PC-3 (cell line): ENCODE measurements around the gene SLC17A7. TPM values are rescaled to one million over a fixed set of nuclear protein-coding genes. Genes with fewer than 3 reads are reported as not detected.

Experiments
- ATAC-seq: fragments of 200-7000 bp; cut with Tn5 transposase; 2 replicates; pipeline ENCODE4 v1.9.1; 2020; ENCODE audit warnings: mild to moderate bottlenecking, moderate library complexity
- BruUV-seq: library from RNA; stranded (reverse); fragments of 400-500 nt; replicated peaks from 2 replicates; lab custom pipeline; 2021; lab: Mats Ljungman, UMichigan
- CTCF ChIA-PET: fragments of 300-600 bp; sonication (Branson Sonifier 250); formaldehyde crosslinking; loops from one replicate; lab custom pipeline; 2022; ENCODE audit warnings: antibody characterized with exemption; lab: Charles Lee
- POLR2A ChIA-PET: fragments of 300-600 bp; sonication (Branson Sonifier 250); formaldehyde crosslinking; loops from one replicate; lab custom pipeline; 2022; ENCODE audit warnings: antibody characterized with exemption; ENCODE audit not compliant: unreplicated experiment; lab: Charles Lee
- DNase-seq: peaks from one replicate; pipeline ENCODE4 v3.0.0-alpha.2; 2015
- H2AFZ ChIP-seq: fragments of 300-600 bp; sonication (generic); 2 replicates; pipeline ENCODE4 v1.6.0; 2016; ENCODE audit warnings: antibody characterized with exemption, low read length
- H3F3A ChIP-seq: fragments of 300-600 bp; sonication (generic); one replicate; pipeline ENCODE4 v1.6.0; 2017; ENCODE audit warnings: antibody characterized with exemption, low read length, control low read depth, mild to moderate bottlenecking; ENCODE audit not compliant: unreplicated experiment
- H3K27ac ChIP-seq: fragments of 300-600 bp; sonication (generic); 2 replicates; pipeline ENCODE4 v1.5.1; 2016; ENCODE audit warnings: mild to moderate bottlenecking, low read length
- H3K27me3 ChIP-seq: fragments of 300-600 bp; sonication (generic); 2 replicates; pipeline ENCODE4 v1.6.1; 2016; ENCODE audit warnings: low read length, mixed read lengths
- H3K36me3 ChIP-seq: fragments of 300-600 bp; sonication (generic); 2 replicates; pipeline ENCODE4 v1.6.1; 2016; ENCODE audit warnings: low read depth, mixed run types, low read length, mixed read lengths
- H3K4me1 ChIP-seq: fragments of 300-600 bp; sonication (generic); 2 replicates; pipeline ENCODE4 v1.5.1; 2016; ENCODE audit warnings: low read length; ENCODE audit not compliant: insufficient read depth
- H3K4me2 ChIP-seq: fragments of 300-600 bp; sonication (generic); 2 replicates; pipeline ENCODE4 v1.6.0; 2016; ENCODE audit warnings: low read length
- H3K4me3 ChIP-seq: fragments of 300-600 bp; sonication (generic); 2 replicates; pipeline ENCODE4 v1.5.1; 2016; ENCODE audit warnings: mild to moderate bottlenecking, low read length, mixed read lengths
- H3K79me2 ChIP-seq: fragments of 300-600 bp; sonication (generic); 2 replicates; pipeline ENCODE4 v1.6.1; 2017; ENCODE audit warnings: low read length, mixed read lengths
- H3K9ac ChIP-seq: fragments of 300-600 bp; sonication (generic); 2 replicates; pipeline ENCODE4 v1.6.0; 2016; ENCODE audit warnings: mild to moderate bottlenecking, low read length
- H3K9me2 ChIP-seq: fragments of 300-600 bp; sonication (generic); replicated peaks from 2 replicates; pipeline ENCODE4 v1.6.1; 2016; ENCODE audit warnings: mixed run types, low read length, mixed read lengths
- H3K9me3 ChIP-seq: fragments of 300-600 bp; sonication (generic); 2 replicates; pipeline ENCODE4 v1.6.1; 2016; ENCODE audit warnings: low read length, mixed read lengths
- H4K20me1 ChIP-seq: fragments of 300-600 bp; sonication (generic); 2 replicates; pipeline ENCODE4 v1.6.1; 2016; ENCODE audit warnings: low read length, mixed read lengths
- EZH2 ChIP-seq: fragments of 300-600 bp; sonication (generic); IDR thresholded peaks from one replicate; pipeline ENCODE4 v1.6.1; 2017; ENCODE audit warnings: antibody characterized with exemption, mild to moderate bottlenecking, low read length; ENCODE audit not compliant: unreplicated experiment
- EZH2phosphoT487 ChIP-seq: fragments of 300-600 bp; sonication (generic); IDR thresholded peaks from 2 replicates; pipeline ENCODE4 v1.6.1; 2018; ENCODE audit warnings: mild to moderate bottlenecking, antibody characterized with exemption, low read length, borderline replicate concordance
- intact Hi-C: fragments of 100-400 bp; cut with micrococcal nuclease; formaldehyde crosslinking; loops from 2 replicates; pipeline ENCODE4 v1.9.0; 2023
- total RNA-seq: library from RNA; depleted of rRNA; stranded (reverse); fragments of >200 nt; gene quantifications from 2 replicates; pipeline ENCODE4 v1.2.3, GENCODE V29; 2014
- TF ChIP-seq, protein P1 (sequence below): fragments of 300-600 bp; sonication (generic); conservative IDR thresholded peaks from 2 replicates; pipeline ENCODE4 v1.5.1; 2017; ENCODE audit warnings: antibody characterized with exemption, low read depth, mild to moderate bottlenecking, low read length

SLC17A7 gene
- total RNA-seq, 1 experiment from 2014 or later, result 0.11 TPM

DNA sequence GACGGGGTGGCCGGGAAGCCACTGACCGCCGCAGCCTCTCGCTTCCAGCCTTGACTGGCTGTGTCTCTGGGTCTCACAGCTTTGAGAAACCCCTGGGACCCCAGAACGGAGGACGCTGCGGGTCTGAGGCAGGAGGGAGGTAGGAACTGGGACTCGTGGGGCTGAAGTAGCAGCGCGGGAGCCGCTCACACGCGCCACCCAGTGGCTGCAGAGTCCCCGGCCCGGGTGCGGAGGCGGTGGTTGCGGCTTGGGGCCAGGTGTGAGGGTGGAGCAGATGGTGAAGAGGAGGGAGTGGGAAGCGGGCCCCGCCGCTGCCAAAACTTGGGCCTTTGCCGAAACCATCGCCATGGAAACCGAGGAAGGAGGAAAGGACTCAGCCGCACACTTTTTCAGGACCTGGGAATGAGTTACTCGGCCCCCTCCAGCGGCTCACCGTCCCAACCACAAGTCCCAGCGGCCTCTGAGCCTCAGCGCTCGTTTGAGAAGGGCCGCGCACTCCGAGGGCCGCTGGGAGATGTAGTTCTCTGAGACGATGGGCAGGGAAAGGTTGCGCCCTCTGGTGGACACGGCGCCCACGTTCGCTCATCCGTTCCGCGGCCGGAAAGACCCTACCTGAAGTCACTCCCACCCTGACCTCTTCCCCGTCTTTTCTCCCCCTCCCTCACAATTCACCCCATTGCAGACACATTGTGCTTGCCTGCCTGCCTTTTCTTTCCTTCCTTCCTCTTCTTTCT lies 2.2 kb upstream of the SLC17A7 start:
- peak; percentile 98 for DNase-seq
- H3K27me3 ChIP-seq, result peaks cover 36% of the 10 kb centered on the region
- intact Hi-C loops, result loop anchor here (1.0 kb wide), 4 partner anchors 8 to 104 kb away; partner anchors contain the start of genes DKKL1 and PIH1D1
- H3K4me1 ChIP-seq, result no peaks in the 10 kb centered on the region
- H3K27ac ChIP-seq, result no peak overlapping the region
- peak overlapping the region; percentile 100 for H3K4me2 ChIP-seq
- H3F3A ChIP-seq, result no peaks in the 10 kb centered on the region
- TF ChIP-seq, protein P1, sequence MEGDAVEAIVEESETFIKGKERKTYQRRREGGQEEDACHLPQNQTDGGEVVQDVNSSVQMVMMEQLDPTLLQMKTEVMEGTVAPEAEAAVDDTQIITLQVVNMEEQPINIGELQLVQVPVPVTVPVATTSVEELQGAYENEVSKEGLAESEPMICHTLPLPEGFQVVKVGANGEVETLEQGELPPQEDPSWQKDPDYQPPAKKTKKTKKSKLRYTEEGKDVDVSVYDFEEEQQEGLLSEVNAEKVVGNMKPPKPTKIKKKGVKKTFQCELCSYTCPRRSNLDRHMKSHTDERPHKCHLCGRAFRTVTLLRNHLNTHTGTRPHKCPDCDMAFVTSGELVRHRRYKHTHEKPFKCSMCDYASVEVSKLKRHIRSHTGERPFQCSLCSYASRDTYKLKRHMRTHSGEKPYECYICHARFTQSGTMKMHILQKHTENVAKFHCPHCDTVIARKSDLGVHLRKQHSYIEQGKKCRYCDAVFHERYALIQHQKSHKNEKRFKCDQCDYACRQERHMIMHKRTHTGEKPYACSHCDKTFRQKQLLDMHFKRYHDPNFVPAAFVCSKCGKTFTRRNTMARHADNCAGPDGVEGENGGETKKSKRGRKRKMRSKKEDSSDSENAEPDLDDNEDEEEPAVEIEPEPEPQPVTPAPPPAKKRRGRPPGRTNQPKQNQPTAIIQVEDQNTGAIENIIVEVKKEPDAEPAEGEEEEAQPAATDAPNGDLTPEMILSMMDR, result peak; percentile 93
- TF ChIP-seq EZH2, result no peak
- H2AFZ ChIP-seq, result peak overlapping the region; percentile 100
- no peaks in the 10 kb centered on the region for H4K20me1 ChIP-seq
- ChIA-PET POLR2A (no interaction called here), CTCF (no interaction called here)
- no peaks in the 10 kb centered on the region for H3K9me2 ChIP-seq
- peak; percentile 84 for ATAC-seq
- peak overlapping the region; percentile 66 for H3K9ac ChIP-seq
- H3K36me3 ChIP-seq, result peaks cover 2% of the 10 kb centered on the region; the same call in 1 of the 2 replicates
- no peaks in the 10 kb centered on the region for H3K79me2 ChIP-seq
- TSS peak; percentile 32 for BruUV-seq
- peak overlapping the region; percentile 87 for H3K4me3 ChIP-seq
- no peaks in the 10 kb centered on the region for H3K9me3 ChIP-seq

DNA sequence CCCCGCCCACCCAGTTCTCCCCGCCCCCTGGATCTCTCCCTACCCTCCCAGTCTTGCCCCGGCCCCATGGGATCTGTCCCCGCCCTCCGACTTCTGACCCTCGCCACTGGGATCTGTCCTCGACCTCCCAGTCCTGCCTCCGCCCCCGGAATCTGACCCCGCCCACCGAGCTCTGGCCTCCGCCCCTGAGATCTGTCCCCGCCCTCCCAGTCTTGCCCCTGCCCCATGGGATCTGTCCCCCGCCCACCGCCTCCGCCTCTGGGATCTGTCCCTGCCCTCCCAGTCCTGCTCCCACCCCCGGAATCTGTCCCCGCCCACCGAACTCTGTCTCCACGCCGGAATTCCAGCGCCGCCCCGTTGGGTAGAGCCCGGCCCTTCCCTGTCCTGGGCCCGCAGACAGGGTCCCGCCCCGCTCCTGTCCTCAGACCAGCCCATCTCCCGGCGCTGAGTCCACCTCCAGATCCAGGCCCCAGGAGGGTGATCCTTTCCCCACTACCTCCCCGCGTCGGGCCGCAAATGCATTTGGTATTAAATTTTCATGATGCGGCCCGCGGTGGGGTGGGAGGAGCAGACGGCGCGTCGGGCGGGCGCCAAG lies 1.5 kb upstream of the SLC17A7 start:
- no peak overlapping the region for H3K27ac ChIP-seq
- H3K4me3 ChIP-seq, result peak overlapping the region; percentile 87
- no peaks in the 10 kb centered on the region for H3K4me1 ChIP-seq
- peaks cover 43% of the 10 kb centered on the region for H3K27me3 ChIP-seq
- H3K36me3 ChIP-seq, result no peaks in the 10 kb centered on the region
- H3K9ac ChIP-seq, result peak overlapping the region; percentile 66
- no peaks in the 10 kb centered on the region for H4K20me1 ChIP-seq
- no peaks in the 10 kb centered on the region for H3K9me3 ChIP-seq
- TF ChIP-seq, protein P1, result no peak
- TF ChIP-seq EZH2 (no peak), EZH2phosphoT487 (no peak)
- ATAC-seq (peak; percentile 75), DNase-seq (peak; percentile 92)
- no peaks in the 10 kb centered on the region for H3K9me2 ChIP-seq
- H2AFZ ChIP-seq, result peak overlapping the region; percentile 100
- ChIA-PET POLR2A (no interaction called here), CTCF (interaction anchor here (0.6 kb wide), 3 partner anchors 52 to 125 kb away, joined by 3 to 6 read pairs (median 5); no protein-coding TSS in a partner anchor)
- H3K79me2 ChIP-seq, result no peaks in the 10 kb centered on the region
- no TSS peak for BruUV-seq
- peak overlapping the region; percentile 100 for H3K4me2 ChIP-seq
- no peaks in the 10 kb centered on the region for H3F3A ChIP-seq
- intact Hi-C loops, result loop anchor here (1.0 kb wide), 4 partner anchors 8 to 104 kb away; partner anchors contain the start of genes DKKL1 and PIH1D1
